NCI-H526 treated with DMSO at 0.1 percent for 48 hours (cell line): Measurements from ENCODE around the gene FBXO2.

Experiments used
- DNase-seq: peaks from one replicate; lab custom pipeline; 2025; lab: John Stamatoyannopoulos, UW

The FBXO2 gene

GRCh38 chr1:11682287-11682771 lies 28.1 kb upstream of the FBXO2 start:
- no peak for DNase-seq

- no peak for DNase-seq
Measured at GRCh38 chr1:11681071-11681771, 27.0 kb upstream of the FBXO2 start, which contains the start of gene MAD2L2. Gene MAD2L2 (minus strand): TSS chr1:11681148. CDS start chr1:11680601, 547 bp downstream.

- no peak for DNase-seq
Measured at GRCh38 chr1:11680270-11681070, 26.2 kb upstream of the FBXO2 start.

- no peak for DNase-seq
Measured at GRCh38 chr1:11678442-11678841, 24.2 kb upstream of the FBXO2 start.

GRCh38 chr1:11676386-11677103 lies 22.3 kb upstream of the FBXO2 start:
- no peak for DNase-seq

- DNase-seq, result no peak
Measured at GRCh38 chr1:11675325-11675724, 21.1 kb upstream of the FBXO2 start.

DNA sequence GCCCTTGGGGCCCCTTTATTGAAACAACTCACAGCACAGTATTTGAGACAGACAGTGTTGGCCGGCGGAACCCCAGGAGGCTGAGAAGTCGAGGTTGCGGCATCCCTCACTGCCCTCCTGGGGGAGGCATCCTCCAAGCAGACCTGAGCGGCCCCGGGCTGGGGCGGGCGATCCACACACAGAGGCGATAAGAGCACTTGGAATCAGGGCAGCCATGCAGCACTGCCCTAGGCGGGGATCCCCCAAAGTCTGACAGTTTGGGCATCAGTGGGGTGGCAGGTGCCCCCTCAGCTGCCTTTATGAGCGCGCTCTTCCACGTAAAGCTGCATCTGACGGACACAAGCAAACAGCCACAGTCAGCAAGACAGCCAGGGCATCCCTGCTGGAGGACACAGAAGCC lies 20.3 kb upstream of the FBXO2 start:
- DNase-seq, result no peak

DNA sequence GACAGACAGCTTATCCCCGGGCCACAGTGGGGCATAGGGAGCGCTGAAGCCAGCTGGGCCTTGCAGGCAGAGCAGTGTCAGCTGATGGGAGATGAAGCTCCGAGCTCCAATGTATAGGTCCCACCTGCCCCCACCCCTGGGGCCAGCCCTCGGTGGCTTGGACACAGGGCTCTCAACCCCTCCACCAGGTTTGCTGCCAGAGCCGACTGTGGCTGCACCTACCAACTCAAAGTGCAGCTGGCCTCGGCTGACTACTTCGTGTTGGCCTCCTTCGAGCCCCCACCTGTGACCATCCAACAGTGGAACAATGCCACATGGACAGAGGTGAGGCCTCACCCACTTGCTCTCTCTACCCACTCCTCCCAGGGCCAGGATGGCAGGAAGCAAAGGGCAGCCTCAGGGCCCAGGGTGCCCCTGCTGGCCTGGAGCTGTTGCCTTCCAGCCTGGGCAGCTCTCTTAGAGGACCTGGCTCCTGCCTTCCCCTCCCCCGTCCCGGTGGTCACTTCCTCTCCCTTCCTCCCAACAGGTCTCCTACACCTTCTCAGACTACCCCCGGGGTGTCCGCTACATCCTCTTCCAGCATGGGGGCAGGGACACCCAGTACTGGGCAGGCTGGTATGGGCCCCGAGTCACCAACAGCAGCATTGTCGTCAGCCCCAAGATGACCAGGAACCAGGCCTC lies 19.0 kb upstream of the FBXO2 start:
- no peak for DNase-seq

DNA sequence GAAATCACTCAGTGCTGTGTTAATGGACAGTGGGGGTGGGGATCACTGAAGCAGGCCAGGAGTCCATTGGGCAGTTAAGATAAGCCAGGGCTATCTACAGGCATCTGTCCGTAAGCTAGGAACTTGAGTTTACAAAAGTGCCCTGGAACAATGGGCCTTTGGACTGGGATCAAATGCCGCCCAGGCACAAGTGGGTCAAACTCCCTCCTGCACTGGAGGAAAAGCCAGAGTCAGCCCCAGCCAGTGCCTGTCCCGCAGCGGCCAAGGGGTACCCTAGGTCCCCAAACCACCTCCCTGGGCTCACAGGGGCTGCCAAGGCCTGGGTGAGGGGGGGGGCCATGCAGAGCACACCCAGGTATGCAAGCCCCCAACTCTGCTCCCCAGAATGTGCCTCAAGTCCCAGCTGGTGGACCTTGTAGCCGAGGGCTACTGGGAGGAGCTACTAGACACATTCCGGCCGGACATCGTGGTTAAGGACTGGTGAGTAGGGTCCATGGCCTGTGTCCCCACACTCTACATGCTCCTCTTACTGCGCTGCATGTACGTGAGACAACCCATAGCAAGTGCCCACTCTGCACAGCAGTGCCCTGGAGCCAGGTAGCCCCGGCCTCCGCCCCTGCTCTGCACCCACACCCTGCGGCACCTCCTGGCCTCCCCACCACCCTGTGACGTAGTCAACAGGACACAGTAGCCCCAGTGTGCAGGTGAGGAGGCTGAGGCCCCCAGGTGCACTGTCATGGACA lies 17.5 kb upstream of the FBXO2 start:
- DNase-seq, result no peak

- no peak for DNase-seq
Measured at GRCh38 chr1:11671205-11671543, 16.9 kb upstream of the FBXO2 start.

DNA sequence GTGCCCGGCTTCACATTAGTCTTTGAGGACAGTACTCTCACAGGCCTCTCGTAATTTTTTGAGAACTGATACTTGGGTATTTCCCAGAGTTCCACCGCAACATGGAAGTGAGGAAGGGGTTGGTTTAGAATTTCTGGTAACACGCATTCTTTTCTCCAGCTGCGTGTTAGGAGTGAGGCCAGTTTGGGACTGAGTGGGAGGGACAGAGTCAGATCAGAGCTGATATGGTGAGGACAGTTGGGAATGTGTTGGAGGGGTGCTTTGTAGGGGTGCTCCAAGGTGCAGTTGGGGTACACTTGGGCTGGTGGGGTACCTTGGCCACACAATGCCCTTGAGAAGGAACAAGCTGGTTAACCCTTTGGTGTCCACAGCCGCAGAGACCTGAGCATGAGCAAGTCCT lies 16.5 kb upstream of the FBXO2 start:
- DNase-seq, result no peak

DNA sequence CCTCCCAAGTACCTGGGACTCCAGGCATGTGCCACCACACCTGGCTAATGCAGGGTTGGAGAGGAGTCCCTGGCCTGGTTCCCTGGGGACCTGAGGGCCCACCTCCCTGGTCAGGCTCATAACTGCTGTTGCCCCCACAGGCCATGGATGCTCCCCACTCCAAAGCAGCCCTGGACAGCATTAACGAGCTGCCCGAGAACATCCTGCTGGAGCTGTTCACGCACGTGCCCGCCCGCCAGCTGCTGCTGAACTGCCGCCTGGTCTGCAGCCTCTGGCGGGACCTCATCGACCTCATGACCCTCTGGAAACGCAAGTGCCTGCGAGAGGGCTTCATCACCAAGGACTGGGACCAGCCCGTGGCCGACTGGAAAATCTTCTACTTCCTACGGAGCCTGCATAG lies 14.3 kb upstream of the FBXO2 start:
- no peak for DNase-seq

DNA sequence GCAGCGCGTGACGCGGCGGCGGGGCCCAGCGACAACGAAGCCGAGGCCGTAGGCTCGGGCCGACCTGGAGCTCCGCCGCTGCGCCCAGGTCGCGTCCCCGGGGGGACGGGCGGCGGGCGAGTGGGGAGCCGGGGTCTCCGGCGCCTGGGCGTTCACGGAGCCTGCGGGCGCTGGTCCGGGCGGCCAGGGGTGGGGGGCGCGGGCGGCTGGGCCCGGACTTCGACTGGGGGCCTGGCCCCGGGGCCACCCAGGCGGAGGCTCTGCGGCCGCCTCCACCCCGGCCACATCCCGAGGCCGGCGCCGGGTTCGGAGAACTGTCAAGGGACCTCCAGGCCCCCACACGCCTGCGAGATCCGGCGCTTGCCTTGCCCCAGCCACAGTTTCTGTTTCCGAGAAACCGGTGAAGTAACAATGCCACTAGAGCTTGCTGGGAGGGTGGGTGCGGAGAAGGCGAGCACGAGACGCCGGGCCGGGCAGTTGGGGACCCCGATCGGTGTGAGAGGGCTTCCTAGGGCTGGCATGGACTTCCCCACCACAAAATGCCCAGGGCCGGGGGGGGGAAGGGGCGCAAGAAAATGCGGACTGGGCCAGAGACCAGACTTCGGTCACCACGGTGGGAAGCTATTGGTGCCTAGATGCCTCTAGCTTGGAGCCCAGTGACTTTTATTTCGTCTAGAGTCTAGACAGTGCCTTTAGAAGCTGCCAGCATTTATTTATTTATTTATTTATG lies 10.3 kb upstream of the FBXO2 start:
- DNase-seq, result no peak

DNA sequence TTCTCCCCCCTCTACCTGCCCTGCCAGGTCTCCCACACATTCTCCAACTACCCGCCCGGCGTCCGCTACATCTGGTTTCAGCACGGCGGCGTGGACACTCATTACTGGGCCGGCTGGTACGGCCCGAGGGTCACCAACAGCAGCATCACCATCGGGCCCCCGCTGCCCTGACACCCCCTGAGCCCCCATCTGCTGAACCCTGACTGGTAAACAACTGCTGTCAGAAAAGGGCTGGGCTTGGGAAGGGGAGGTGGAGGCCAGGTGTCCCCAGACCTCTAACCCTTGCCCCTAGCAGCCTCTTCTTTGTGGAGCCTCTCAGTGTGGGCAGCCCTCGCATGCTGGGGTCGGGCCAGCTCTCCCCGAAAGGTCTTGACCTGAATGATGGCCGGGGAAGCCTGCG lies 6.9 kb upstream of the FBXO2 start:
- no peak for DNase-seq

DNA sequence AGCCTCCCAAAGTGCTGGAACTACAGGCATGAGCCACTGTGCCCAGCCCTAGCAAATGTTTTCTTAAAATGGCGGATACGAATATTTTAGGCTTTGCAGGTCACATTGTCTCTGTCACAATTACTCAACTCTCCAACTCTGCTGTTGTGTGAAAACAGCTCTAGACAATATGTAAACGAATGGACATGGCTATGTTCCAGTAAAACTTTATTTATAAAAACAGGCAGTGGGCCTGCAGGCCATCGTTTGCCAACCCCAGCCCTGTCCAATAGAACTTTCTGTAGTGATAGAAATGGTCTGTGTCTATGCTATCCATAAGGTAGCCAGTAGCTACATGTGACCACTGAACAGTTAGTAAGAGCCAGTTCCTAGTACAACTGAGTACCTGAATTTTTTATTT lies 5.5 kb upstream of the FBXO2 start:
- DNase-seq, result no peak

- DNase-seq, result no peak
Measured at GRCh38 chr1:11658542-11658941, 4.3 kb upstream of the FBXO2 start.

- DNase-seq, result no peak
Measured at GRCh38 chr1:11657654-11658053, 3.4 kb upstream of the FBXO2 start.

- DNase-seq, result no peak
Measured at GRCh38 chr1:11654939-11655808, 945 bp upstream of the FBXO2 start.

GRCh38 chr1:11653861-11654136 lies 430 bp downstream of the FBXO2 start:
- no peak for DNase-seq
